ENCODE data around the gene VWA8.
"Not testable (repeated sequence)": the region's sequence is repeated elsewhere in the genome, so short reads cannot be mapped to it uniquely, and the experiment has no call there.

Gene VWA8

DNA sequence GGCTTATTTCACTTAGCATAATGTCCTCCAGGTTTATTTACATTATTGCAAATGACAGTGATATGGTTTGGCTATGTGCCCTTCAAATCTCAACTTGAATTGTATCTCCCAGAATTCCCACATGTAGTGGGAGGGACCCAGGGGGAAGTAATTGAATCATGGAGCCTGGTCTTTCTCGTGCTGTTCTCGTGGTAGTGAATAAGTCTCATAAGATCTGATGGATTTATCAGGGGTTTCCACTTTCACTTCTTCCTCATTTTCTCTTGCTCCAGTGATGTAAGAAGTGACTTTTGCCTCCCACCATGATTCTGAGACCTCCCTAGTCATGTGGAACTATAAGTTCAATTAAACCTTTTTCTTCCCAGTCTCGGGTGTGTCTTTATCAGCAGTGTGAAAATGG is 109.6 kb downstream of the VWA8 start:
- no peak overlapping the region for H3K27ac ChIP-seq (ENCODE audit: low read depth, low read length)
- H3K4me1 ChIP-seq (ENCODE audit: insufficient read depth, low read length): no peaks in the 10 kb centered on the region
- peaks cover 12% of the 10 kb centered on the region for H3K36me3 ChIP-seq (ENCODE audit: insufficient read depth, low read length)
- WGBS: 100% methylated on average over 2 of the region's 3 CpGs
- no peak overlapping the region for H3K4me3 ChIP-seq (ENCODE audit: low read length)
- no peaks in the 10 kb centered on the region for H3K27me3 ChIP-seq (ENCODE audit: insufficient read depth, low read length)
- no peaks in the 10 kb centered on the region for H3K9me3 ChIP-seq (ENCODE audit: insufficient read depth, low read depth, low read length)
- H3K9ac ChIP-seq (ENCODE audit: low read depth, low read length): no peak overlapping the region

DNA sequence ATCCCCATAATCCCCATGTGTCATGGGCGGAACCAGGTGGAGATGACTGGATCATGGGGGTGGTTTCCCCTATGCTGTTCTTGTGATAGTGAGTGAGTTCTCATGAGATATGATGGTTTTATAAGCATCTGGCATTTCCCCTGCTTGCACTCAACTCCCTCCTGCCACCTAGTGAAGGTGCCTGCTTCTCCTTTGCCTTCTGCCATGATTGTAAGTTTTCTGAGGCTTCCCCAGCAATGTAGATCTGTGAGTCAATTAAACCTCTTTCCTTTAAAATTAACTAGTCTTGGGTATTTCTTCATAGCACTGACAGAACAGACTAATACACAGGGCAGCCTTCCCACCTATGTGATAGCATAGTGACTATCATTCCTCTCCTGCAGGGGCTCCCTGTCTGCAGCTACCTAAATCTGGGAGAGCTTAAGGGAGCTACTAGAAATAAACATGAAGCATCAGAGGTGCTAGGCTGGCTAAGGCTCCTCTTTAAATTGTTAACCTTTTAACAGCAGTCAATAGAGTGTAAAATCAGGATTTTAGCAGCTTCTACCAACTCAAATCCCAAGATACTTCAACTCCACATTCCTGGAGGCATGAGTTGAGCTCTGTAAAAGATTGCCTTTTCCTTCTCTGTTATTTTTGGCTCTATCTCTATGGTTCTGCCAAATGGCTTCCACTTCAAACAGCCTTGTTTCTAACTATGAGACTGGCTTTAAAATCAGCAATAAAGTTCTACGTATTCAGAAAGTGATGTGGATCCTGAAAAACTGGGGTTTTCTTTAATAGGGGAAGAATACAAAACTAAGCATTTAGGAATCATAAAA is 112.3 kb downstream of the VWA8 start:
- Histone ChIP-seq H3K4me1 (ENCODE audit: insufficient read depth, low read length) (no peaks in the 10 kb centered on the region), H3K9ac (ENCODE audit: low read depth, low read length) (no peak overlapping the region), H3K9me3 (ENCODE audit: insufficient read depth, low read depth, low read length) (no peaks in the 10 kb centered on the region), H3K36me3 (ENCODE audit: insufficient read depth, low read length) (peaks cover 7% of the 10 kb centered on the region), H3K27ac (ENCODE audit: low read depth, low read length) (no peak overlapping the region), H3K27me3 (ENCODE audit: insufficient read depth, low read length) (no peaks in the 10 kb centered on the region), H3K4me3 (ENCODE audit: low read length) (no peak overlapping the region)
- WGBS: 100% methylated on average over 1 of the region's 2 CpGs

DNA sequence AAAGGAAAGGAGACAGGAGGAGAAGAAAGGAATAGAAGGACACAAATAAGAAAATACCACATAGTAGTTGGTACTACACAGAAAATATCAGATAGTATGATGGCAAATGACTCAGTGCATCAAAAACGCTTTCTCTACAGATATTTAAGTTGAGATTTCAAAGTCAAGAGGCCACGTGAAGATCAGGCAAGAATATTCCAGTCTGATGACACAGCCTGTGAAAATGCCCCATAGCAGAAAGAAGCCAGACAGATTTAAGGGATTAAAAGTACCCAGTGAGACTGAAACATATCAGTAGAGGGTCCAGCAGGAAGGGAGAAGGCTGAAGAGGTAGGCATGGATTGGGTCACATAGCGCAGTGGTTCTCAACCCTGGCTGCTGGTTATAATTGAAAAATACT is 113.7 kb downstream of the VWA8 start:
- no peak overlapping the region for H3K4me3 ChIP-seq (ENCODE audit: low read length)
- 95% methylated on average over 3 of the region's 3 CpGs for WGBS
- no peaks in the 10 kb centered on the region for H3K9me3 ChIP-seq (ENCODE audit: insufficient read depth, low read depth, low read length)
- H3K36me3 ChIP-seq (ENCODE audit: insufficient read depth, low read length): no peaks in the 10 kb centered on the region
- no peaks in the 10 kb centered on the region for H3K27me3 ChIP-seq (ENCODE audit: insufficient read depth, low read length)
- no peak overlapping the region for H3K27ac ChIP-seq (ENCODE audit: low read depth, low read length)
- no peaks in the 10 kb centered on the region for H3K4me1 ChIP-seq (ENCODE audit: insufficient read depth, low read length)
- no peak overlapping the region for H3K9ac ChIP-seq (ENCODE audit: low read depth, low read length)

DNA sequence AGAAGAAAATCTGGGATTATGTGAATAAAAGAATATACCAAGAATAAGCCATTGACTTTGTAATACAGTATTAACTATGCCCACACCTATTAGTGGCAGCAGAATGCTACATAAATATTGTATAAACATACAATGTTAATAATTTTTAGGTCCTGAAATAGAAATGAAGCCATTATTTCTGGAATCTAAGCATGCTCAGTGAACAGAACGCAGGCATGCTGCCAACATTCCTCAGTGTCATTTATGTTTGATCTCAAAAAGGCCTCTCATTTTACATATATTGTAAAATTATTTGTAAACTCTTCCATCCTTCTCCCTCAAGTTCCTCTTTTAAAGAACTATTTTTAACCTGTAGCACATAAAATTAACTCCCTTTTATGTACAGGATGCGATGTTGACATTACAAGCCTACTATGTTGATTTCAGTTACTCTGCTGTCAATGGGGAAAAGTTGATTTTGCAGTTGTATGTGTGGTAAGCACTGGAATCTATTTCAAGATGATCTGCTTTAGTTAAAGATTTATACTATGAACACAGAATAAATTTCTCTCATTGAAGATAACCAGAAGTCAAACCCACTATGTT is 118.8 kb downstream of the VWA8 start:
- Histone ChIP-seq H3K9ac (ENCODE audit: low read depth, low read length) (no peak overlapping the region), H3K27me3 (ENCODE audit: insufficient read depth, low read length) (no peaks in the 10 kb centered on the region), H3K36me3 (ENCODE audit: insufficient read depth, low read length) (no peaks in the 10 kb centered on the region), H3K4me1 (ENCODE audit: insufficient read depth, low read length) (no peaks in the 10 kb centered on the region), H3K9me3 (ENCODE audit: insufficient read depth, low read depth, low read length) (no peaks in the 10 kb centered on the region), H3K27ac (ENCODE audit: low read depth, low read length) (no peak overlapping the region), H3K4me3 (ENCODE audit: low read length) (no peak overlapping the region)
- WGBS: 97% methylated on average over 2 of the region's 2 CpGs

DNA sequence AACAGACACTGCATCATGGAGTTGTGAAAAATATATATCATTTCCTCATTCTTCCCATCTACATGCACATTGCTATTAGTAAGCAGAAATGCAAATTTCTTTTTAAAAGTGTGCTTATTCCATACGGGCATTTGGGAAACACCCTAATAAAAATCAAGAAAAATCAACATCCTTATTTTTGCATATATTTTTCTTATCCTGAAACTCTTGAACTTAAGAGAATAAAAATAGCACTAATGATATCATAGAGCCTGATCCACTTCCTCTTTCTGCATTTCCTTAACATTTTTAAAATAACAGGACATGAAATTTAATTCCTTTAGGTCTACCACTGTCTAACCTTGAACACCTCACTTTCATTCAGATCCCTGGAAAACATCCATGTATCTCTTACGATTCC is 123.3 kb downstream of the VWA8 start:
- H3K27ac ChIP-seq (ENCODE audit: low read depth, low read length): no peak overlapping the region
- H3K4me3 ChIP-seq (ENCODE audit: low read length): no peak overlapping the region
- no peaks in the 10 kb centered on the region for H3K9me3 ChIP-seq (ENCODE audit: insufficient read depth, low read depth, low read length)
- 90% methylated on average over 2 of the region's 2 CpGs for WGBS
- H3K36me3 ChIP-seq (ENCODE audit: insufficient read depth, low read length): peaks cover 7% of the 10 kb centered on the region
- no peak overlapping the region for H3K9ac ChIP-seq (ENCODE audit: low read depth, low read length)
- H3K4me1 ChIP-seq (ENCODE audit: insufficient read depth, low read length): no peaks in the 10 kb centered on the region
- H3K27me3 ChIP-seq (ENCODE audit: insufficient read depth, low read length): no peaks in the 10 kb centered on the region

DNA sequence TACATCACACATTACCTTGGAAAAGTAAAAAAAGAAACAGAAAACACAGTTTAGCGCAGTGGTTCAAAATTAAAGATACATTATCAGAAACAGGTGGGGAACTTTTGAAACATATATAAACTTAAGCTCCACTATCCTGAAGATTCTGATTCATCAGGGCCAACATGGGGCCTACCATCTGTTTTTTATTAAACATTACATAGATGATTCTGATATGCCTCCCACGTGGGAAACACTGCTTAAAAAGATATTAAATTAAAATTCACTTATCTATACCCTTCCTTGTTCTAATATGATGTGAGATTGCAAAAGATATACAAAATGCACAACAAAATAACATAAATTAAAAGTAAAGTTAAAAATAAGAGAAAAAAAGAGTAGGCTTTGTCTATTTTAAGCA is 125.0 kb downstream of the VWA8 start:
- Histone ChIP-seq H3K4me1 (ENCODE audit: insufficient read depth, low read length) (no peaks in the 10 kb centered on the region), H3K27me3 (ENCODE audit: insufficient read depth, low read length) (no peaks in the 10 kb centered on the region), H3K27ac (ENCODE audit: low read depth, low read length) (no peak overlapping the region), H3K36me3 (ENCODE audit: insufficient read depth, low read length) (peaks cover 11% of the 10 kb centered on the region), H3K9ac (ENCODE audit: low read depth, low read length) (no peak overlapping the region), H3K4me3 (ENCODE audit: low read length) (no peak overlapping the region), H3K9me3 (ENCODE audit: insufficient read depth, low read depth, low read length) (no peaks in the 10 kb centered on the region)
- no CpG with 5 or more reads among the region's 2 CpGs for WGBS

DNA sequence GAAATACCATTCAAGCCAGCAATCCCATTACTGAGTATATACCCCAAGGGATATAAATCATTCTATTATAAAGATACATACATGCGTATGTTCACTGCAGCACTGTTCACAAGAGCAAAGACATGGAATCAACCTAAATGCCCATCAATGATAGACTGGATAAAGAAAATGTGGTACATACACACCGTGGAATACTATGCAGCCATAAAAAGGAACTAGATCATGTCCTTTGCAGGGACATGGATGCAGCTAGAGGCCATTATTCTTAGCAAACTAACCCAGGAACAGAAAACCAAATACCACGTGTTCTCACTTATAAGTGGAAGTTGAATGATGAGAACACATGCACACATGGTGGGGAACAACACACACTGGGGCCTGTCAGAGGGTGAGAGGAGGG is 126.2 kb downstream of the VWA8 start:
- not testable (repeated sequence) for H3K9ac ChIP-seq (ENCODE audit: low read depth, low read length); H3K27me3 ChIP-seq (ENCODE audit: insufficient read depth, low read length); H3K4me1 ChIP-seq (ENCODE audit: insufficient read depth, low read length); H3K27ac ChIP-seq (ENCODE audit: low read depth, low read length); H3K4me3 ChIP-seq (ENCODE audit: low read length); H3K9me3 ChIP-seq (ENCODE audit: insufficient read depth, low read depth, low read length)
- 96% methylated on average over 3 of the region's 3 CpGs for WGBS
- peaks cover 18% of the 10 kb centered on the region for H3K36me3 ChIP-seq (ENCODE audit: insufficient read depth, low read length)

DNA sequence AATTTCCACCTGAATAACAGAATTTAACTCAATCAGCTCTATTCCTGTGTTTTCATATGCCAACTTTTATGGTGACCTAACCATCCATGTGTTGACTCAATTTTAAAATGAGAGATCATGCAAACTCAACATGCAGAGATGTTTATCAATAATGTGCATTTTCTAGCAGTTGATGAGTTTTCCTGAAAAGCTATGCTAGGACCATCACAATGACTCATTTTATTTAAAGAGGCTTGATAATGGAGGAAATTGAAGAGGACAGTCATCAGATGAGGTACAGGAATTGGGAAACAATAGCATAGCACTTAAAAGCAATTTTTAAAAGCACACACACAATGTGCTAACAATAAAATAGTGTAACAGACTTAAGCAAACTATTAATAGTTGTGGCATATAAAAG is 127.1 kb downstream of the VWA8 start:
- H3K27me3 ChIP-seq (ENCODE audit: insufficient read depth, low read length): no peaks in the 10 kb centered on the region
- H3K9me3 ChIP-seq (ENCODE audit: insufficient read depth, low read depth, low read length): no peaks in the 10 kb centered on the region
- H3K9ac ChIP-seq (ENCODE audit: low read depth, low read length): no peak overlapping the region
- H3K4me1 ChIP-seq (ENCODE audit: insufficient read depth, low read length): no peaks in the 10 kb centered on the region
- H3K36me3 ChIP-seq (ENCODE audit: insufficient read depth, low read length): peaks cover 18% of the 10 kb centered on the region
- no peak overlapping the region for H3K4me3 ChIP-seq (ENCODE audit: low read length)
- no peak overlapping the region for H3K27ac ChIP-seq (ENCODE audit: low read depth, low read length)

DNA sequence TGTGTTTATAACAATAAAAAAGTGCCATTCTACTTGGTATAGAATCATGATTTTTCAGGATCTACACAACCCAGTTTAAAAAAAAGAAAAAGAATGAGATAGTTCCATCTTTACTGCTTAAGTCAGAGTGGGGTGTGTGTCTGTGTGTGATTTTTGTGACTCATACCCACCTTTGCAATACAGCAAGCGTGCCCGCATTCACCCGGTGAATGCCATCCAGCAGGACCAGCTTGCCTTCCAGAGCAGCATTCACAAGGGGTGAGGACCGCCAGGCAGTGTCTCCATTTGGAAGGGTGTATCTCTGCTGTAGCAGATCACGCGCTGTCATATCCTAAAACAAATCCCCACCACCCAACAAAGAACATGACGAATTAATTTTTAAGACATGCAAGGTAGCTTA is 127.7 kb downstream of the VWA8 start:
- H3K9ac ChIP-seq (ENCODE audit: low read depth, low read length): no peak overlapping the region
- no peak overlapping the region for H3K4me3 ChIP-seq (ENCODE audit: low read length)
- peaks cover 18% of the 10 kb centered on the region for H3K36me3 ChIP-seq (ENCODE audit: insufficient read depth, low read length)
- no peaks in the 10 kb centered on the region for H3K4me1 ChIP-seq (ENCODE audit: insufficient read depth, low read length)
- H3K27me3 ChIP-seq (ENCODE audit: insufficient read depth, low read length): no peaks in the 10 kb centered on the region
- H3K9me3 ChIP-seq (ENCODE audit: insufficient read depth, low read depth, low read length): no peaks in the 10 kb centered on the region
- H3K27ac ChIP-seq (ENCODE audit: low read depth, low read length): no peak overlapping the region
- WGBS: 94% methylated on average over 7 of the region's 7 CpGs

DNA sequence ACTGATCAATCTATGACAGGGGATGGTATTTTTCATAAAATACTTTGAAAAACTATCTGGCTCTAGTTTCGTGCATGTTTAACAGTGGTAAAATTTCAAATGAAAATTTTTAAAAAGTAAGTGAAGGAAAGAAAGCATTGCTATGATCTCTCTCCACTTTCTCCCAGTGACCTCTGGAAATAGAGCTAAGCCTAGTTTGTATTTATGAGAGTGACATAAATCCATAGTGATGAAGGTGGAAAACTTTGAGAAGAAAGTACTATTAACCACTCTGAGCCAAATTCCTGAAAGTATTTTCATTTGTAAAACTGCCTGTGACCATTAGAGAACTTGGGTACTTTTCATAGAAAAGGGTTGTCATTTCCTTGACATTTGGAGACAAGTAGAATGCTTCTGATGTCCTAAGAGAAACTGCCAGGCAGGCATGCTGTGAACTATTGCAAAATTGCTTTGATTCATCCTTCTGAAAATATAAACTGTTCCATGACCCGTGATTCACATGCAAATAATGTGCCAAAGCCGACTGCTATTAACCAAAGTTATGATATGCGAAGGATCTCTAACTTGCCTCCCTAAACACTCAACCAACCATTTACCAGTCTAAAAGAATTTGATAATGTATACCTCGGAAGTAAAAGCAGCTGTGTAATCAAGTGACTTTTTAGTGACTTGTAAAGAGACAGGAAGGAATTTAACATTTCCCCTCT is 133.2 kb downstream of the VWA8 start:
- Histone ChIP-seq H3K36me3 (ENCODE audit: insufficient read depth, low read length) (peaks cover 10% of the 10 kb centered on the region), H3K27me3 (ENCODE audit: insufficient read depth, low read length) (no peaks in the 10 kb centered on the region), H3K27ac (ENCODE audit: low read depth, low read length) (no peak overlapping the region), H3K9ac (ENCODE audit: low read depth, low read length) (no peak overlapping the region), H3K4me1 (ENCODE audit: insufficient read depth, low read length) (no peaks in the 10 kb centered on the region), H3K4me3 (ENCODE audit: low read length) (no peak overlapping the region), H3K9me3 (ENCODE audit: insufficient read depth, low read depth, low read length) (no peaks in the 10 kb centered on the region)
- WGBS: 93% methylated on average over 4 of the region's 5 CpGs

DNA sequence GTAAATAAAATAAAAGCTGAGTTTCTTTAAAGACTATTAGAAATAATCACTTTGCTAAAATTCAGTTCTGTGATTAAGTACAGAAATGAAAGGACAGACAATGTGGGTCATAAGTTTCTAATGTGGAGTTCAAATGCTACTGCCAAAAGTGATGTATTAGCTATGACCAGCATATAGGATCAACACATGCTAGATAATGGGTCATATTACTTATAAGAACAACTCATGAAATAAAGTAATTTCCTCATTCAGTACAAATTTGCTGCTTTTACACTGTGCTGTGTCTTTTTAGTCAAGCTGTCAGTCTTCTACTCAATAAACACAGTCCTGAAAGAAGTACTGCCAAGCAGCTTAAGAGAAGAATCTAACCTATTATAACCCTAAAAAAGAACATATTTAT is 135.2 kb downstream of the VWA8 start:
- peaks cover 8% of the 10 kb centered on the region; the same call in 1 of the 2 replicates for H3K4me1 ChIP-seq (ENCODE audit: insufficient read depth, low read length)
- H3K9ac ChIP-seq (ENCODE audit: low read depth, low read length): no peak overlapping the region
- no peak overlapping the region for H3K4me3 ChIP-seq (ENCODE audit: low read length)
- H3K36me3 ChIP-seq (ENCODE audit: insufficient read depth, low read length): peaks cover 6% of the 10 kb centered on the region
- no peak overlapping the region for H3K27ac ChIP-seq (ENCODE audit: low read depth, low read length)
- no peaks in the 10 kb centered on the region for H3K27me3 ChIP-seq (ENCODE audit: insufficient read depth, low read length)
- H3K9me3 ChIP-seq (ENCODE audit: insufficient read depth, low read depth, low read length): no peaks in the 10 kb centered on the region
